Spleen (tissue), 11 donors: Measurements from ENCODE around the gene CRYBG1. TPM values are rescaled to one million over a fixed set of nuclear protein-coding genes. Genes with fewer than 3 reads are reported as not detected.
"Not testable (repeated sequence)": the region's sequence is repeated elsewhere in the genome, so short reads cannot be mapped to it uniquely, and the experiment has no call there.

Experiments used
- DNase-seq: peaks from one replicate; pipeline ENCODE4 v3.0.0-alpha.2; 2020
- H3K27ac ChIP-seq, 8 donors: fragments of 200-600 bp; sonication (generic) in 7 of 8; 1 replicate in 4 of 8; 2 replicates in 4 of 8; pipeline versions ENCODE4 v1.5.0 to v1.8.0; 2016 to 2021; ENCODE audit warnings: inconsistent platforms in 4 of 8, mild to moderate bottlenecking in 4 of 8, moderate library complexity in 1 of 8
- H3K27me3 ChIP-seq, 7 donors: fragments of 200-600 bp; sonication (generic) in 6 of 7; replicated peaks in 1 of 7; 1 replicate in 4 of 7; 2 replicates in 3 of 7; pipeline versions ENCODE4 v1.5.0 to v1.8.0; 2016 to 2021; ENCODE audit warnings: inconsistent platforms in 3 of 7, mild to moderate bottlenecking in 1 of 7
- H3K36me3 ChIP-seq, 6 donors: fragments of 200-600 bp; sonication (generic) in 5 of 6; 1 replicate in 4 of 6; 2 replicates in 2 of 6; pipeline versions ENCODE4 v1.5.0 to v1.8.0; 2016 to 2021; ENCODE audit warnings: inconsistent platforms in 2 of 6
- H3K4me1 ChIP-seq, 6 donors: fragments of 200-600 bp; sonication (generic) in 5 of 6; 1 replicate in 3 of 6; 2 replicates in 3 of 6; pipeline versions ENCODE4 v1.5.0 to v1.8.0; 2016 to 2021; ENCODE audit warnings: inconsistent platforms in 3 of 6
- H3K4me3 ChIP-seq, 8 donors: fragments of 200-600 bp; sonication (generic) in 7 of 8; 1 replicate in 4 of 8; 2 replicates in 4 of 8; pipeline versions ENCODE4 v1.5.0 to v1.8.0; 2016 to 2021; ENCODE audit warnings: inconsistent platforms in 4 of 8, mild to moderate bottlenecking in 4 of 8, moderate library complexity in 2 of 8
- H3K9me3 ChIP-seq, 8 donors: fragments of 200-600 bp; sonication (generic) in 7 of 8; 1 replicate in 4 of 8; 2 replicates in 4 of 8; pipeline versions ENCODE4 v1.5.0 to v1.8.0; 2016 to 2021; ENCODE audit warnings: inconsistent platforms in 4 of 8
- POLR2A ChIP-seq, 3 donors: fragments of 450-650 bp; IDR thresholded peaks; one replicate each; pipeline ENCODE4 v1.5.1; 2017; ENCODE audit warnings: antibody characterized with exemption in 3 of 3, mild to moderate bottlenecking in 1 of 3
- POLR2AphosphoS5 ChIP-seq, 3 donors: sonication (generic); formaldehyde crosslinking; IDR thresholded peaks; one replicate each; pipeline ENCODE4 v1.5.1; 2017; ENCODE audit warnings: antibody characterized with exemption in 3 of 3
- WGBS, 5 donors: extraction: QIAGEN DNeasy Blood & Tissue Kit in 3 of 5; methylation state at CpG; one replicate each; pipeline versions ENCODE4 v1.1.5 to v1.1.7; 2013 to 2018; 5-methylcytosine and 5-hydroxymethylcytosine counted together
- intact Hi-C: fragments of 100-400 bp; cut with DNase I; formaldehyde crosslinking; loops from one replicate; pipeline ENCODE4 v1.15.0; 2023; ENCODE audit warnings: low total_unique reads
- polyA plus RNA-seq, 3 donors: library from polyadenylated mRNA; stranded (reverse); fragments of 200-250 nt; gene quantifications; one replicate each; pipeline ENCODE4 v1.2.1, GENCODE V29; 2013
- total RNA-seq, 7 donors: library from RNA; depleted of rRNA in 3 of 7; stranded (reverse); fragments of >200 nt in 3 of 7; fragmentation: NEBNext Ultra II Directional in 4 of 7; extraction: Animal tissue kit (Norgen Biotek cat#: 25700) in 4 of 7; gene quantifications; one replicate each; pipeline versions ENCODE4 v1.1.0 to v1.2.1, GENCODE V29; 2016 to 2021
- TF ChIP-seq, protein P1 (sequence below), 11 experiments: fragments of 200-600 bp in 7 of 11; fragments of 450-650 bp in 4 of 11; sonication (generic) in 4 of 11; IDR thresholded peaks in 8 of 11; conservative IDR thresholded peaks in 3 of 11; 1 replicate in 7 of 11; 2 replicates in 4 of 11; pipeline versions ENCODE4 v1.4.0 to v1.8.0; 2016 to 2021; ENCODE audit warnings: antibody characterized with exemption in 11 of 11, inconsistent platforms in 4 of 11, mild to moderate bottlenecking in 1 of 11
- donor health status: healthy with polysubstance abuse.
- donor health status: DM: no; HTN: no; CAD: no; lungs with moderate emphysema.
- donor health status: DM: no; HTN: no; CAD: no.
- donor health status: Bipolar disorder and iron deficiency.
- donor health status: healthy.
- donor health status: DM: no; HTN: no; CAD: no.
- donor health status: DM: yes; HTN: yes; CAD: no.

Gene CRYBG1
- total and polyA plus RNA-seq, 10 donors = 5.6 to 39.1 (median 28.1) TPM

DNA sequence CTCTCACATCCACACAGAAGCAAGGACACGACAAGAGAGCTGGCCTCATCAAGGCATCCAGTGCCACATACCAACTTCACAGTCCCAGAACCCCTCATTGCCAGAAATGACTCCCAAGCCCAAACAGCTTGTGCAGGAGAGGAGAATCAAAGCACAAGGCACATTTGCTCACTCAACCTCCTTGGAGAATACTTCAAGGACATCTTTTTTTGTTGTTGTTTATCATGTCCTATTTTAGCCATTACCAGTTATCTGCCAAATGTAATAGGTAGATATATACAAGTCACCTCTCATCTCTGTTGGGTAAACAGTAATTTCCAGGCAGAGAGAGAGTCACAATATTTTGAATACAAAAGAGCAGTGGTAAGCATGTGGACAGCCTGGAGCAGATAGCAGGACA is 221.0 kb downstream of the CRYBG1 start:
- TF ChIP-seq POLR2A (IDR thresholded peaks at IDR 0.05) (no peak), POLR2AphosphoS5 (IDR thresholded peaks at IDR 0.05) (no peak)
- TF ChIP-seq, protein P1, sequence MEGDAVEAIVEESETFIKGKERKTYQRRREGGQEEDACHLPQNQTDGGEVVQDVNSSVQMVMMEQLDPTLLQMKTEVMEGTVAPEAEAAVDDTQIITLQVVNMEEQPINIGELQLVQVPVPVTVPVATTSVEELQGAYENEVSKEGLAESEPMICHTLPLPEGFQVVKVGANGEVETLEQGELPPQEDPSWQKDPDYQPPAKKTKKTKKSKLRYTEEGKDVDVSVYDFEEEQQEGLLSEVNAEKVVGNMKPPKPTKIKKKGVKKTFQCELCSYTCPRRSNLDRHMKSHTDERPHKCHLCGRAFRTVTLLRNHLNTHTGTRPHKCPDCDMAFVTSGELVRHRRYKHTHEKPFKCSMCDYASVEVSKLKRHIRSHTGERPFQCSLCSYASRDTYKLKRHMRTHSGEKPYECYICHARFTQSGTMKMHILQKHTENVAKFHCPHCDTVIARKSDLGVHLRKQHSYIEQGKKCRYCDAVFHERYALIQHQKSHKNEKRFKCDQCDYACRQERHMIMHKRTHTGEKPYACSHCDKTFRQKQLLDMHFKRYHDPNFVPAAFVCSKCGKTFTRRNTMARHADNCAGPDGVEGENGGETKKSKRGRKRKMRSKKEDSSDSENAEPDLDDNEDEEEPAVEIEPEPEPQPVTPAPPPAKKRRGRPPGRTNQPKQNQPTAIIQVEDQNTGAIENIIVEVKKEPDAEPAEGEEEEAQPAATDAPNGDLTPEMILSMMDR (IDR thresholded peaks at IDR 0.05 in 8 of 11, conservative IDR thresholded peaks at IDR 0.05 in 3 of 11) = no peak
- no peak overlapping the region for H3K4me3 ChIP-seq
- intact Hi-C loops = no loop called here
- DNase-seq = no peak
- peaks cover 0 to 86% (median 19%) of the 10 kb centered on the region in 6 donors for H3K36me3 ChIP-seq
- H3K4me1 ChIP-seq = no peaks in the 10 kb centered on the region
- no peak overlapping the region for H3K27ac ChIP-seq
- no peaks in the 10 kb centered on the region for H3K9me3 ChIP-seq
- 67 to 86% (median 81%) methylated on average over 1 of the region's 1 CpG for WGBS, 5 donors
- H3K27me3 ChIP-seq = no peaks in the 10 kb centered on the region

DNA sequence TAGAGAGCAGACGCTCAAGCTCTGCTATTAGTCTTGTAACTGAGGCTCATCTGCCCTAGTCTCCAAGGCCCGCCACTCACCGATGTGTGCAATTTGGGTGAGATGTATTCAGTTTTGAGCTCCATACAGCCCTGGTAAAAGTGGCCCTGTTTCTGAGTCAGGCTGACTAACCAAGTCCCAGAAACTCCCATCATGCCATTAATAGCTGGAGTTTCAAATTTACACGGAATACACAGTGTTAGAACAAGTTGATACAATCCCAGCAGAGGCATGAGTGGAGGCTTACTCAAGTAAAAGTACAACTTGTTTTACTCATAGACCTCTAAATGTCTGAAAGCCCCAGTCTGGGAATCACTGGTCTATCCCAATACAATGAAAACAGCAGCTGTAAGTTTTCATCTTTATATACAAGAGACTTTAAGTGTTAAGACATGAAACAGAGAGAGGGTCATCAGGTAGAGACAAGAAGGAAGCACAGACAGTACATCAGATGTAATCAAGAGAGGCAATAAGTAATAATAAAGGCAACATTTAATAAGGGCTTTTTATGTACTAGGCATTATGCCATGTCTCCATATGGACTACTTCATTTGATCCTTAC is 226.4 kb downstream of the CRYBG1 start:
- Histone ChIP-seq H3K27ac (no peak overlapping the region), H3K9me3 (no peaks in the 10 kb centered on the region), H3K27me3 (no peaks in the 10 kb centered on the region), H3K36me3 (peaks cover 0 to 92% (median 27%) of the 10 kb centered on the region in 6 donors), H3K4me3 (no peak overlapping the region), H3K4me1 (peaks cover 0 to 3% (median 0%) of the 10 kb centered on the region in 6 donors)
- 80 to 97% (median 89%) methylated on average over 4 of the region's 4 CpGs for WGBS, 5 donors
- intact Hi-C loops = no loop called here
- TF ChIP-seq POLR2AphosphoS5 (IDR thresholded peaks at IDR 0.05) (no peak), POLR2A (IDR thresholded peaks at IDR 0.05) (no peak)
- TF ChIP-seq, protein P1 (IDR thresholded peaks at IDR 0.05 in 8 of 11, conservative IDR thresholded peaks at IDR 0.05 in 3 of 11) = no peak
- DNase-seq = no peak

DNA sequence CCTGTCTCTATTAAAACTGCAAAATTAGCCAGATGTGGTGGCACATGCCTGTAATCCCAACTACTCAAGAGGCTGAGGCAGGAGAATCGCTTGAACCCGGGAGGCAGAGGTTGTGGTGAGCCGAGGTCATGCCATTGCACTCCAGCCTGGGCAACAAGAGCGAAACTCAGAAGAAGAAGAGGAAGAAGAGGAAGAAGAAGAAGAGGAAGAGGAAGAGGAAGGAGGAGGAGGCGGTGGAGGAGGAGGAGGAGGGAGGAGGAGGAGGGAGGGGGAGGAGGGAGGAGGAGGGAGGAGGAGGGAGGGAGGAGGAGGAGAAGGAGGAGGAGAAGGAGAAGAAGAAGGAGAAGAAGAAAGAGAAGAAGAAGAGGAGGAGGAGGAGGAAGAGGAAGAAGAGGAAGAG is 228.4 kb downstream of the CRYBG1 start:
- not testable (repeated sequence) for H3K4me3 ChIP-seq

DNA sequence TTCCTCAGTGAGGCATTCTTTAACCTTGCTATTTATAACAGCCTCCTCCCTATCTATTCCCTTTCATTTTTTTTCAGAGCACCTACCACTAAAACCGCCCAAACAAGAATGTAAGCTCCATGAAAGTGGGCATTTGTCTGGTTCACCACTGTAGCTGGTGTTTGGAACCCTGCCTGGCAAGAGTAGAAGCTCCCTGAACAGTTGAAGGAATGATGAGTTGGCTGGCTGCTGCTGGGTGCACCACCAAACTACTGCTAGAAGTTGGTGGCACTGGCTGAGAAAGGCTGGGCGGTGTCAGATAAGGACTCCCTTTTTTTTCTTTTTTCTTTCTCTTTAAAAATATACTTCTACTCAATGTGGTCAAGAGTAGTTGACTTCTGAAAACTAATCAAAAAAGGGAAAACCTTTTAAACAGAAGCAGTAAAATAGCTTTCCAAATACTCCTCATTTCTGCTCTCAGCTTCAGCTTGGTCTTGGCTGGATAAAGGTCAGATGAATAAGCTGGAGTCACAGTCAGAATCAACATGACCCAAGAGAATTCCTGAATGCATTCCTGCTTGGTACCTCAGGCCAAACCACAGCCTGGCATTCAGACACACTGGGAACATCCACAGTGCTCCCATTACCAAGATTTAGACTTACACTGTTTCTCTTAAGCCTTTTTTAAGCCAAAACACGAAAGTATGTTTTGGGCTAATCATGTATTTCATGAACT is 230.8 kb downstream of the CRYBG1 start:
- Histone ChIP-seq H3K36me3 (peaks cover 0 to 52% (median 12%) of the 10 kb centered on the region in 6 donors), H3K27me3 (no peaks in the 10 kb centered on the region), H3K4me1 (peaks cover 0 to 3% (median 0%) of the 10 kb centered on the region in 6 donors), H3K4me3 (no peak overlapping the region), H3K27ac (peak overlapping the region in 2 of 8 donors; percentile 17 to 18), H3K9me3 (no peaks in the 10 kb centered on the region)
- TF ChIP-seq POLR2AphosphoS5 (IDR thresholded peaks at IDR 0.05) (no peak), POLR2A (IDR thresholded peaks at IDR 0.05) (no peak)
- TF ChIP-seq, protein P1 (IDR thresholded peaks at IDR 0.05 in 8 of 11, conservative IDR thresholded peaks at IDR 0.05 in 3 of 11) = no peak
- no peak for DNase-seq
- WGBS, 5 donors = 87 to 94% (median 91%) methylated on average over 3 of the region's 3 CpGs
- intact Hi-C loops = no loop called here

More for the DNA sequence above, 228.4 kb downstream of the CRYBG1 start:
- H3K9me3 ChIP-seq, intact Hi-C loops, H3K4me1 ChIP-seq, DNase-seq, H3K27me3 ChIP-seq, H3K27ac ChIP-seq: not testable (repeated sequence)
- H3K36me3 ChIP-seq = peaks cover 0 to 75% (median 14%) of the 10 kb centered on the region in 6 donors
- WGBS, 5 donors = 52 to 71% (median 59%) methylated on average over 2 to 5 of the region's 5 CpGs
